Endothelial cell of umbilical vein (primary cell): ENCODE results near the gene MYZAP. TPM values are rescaled to one million over a fixed set of nuclear protein-coding genes. Genes with fewer than 3 reads are reported as not detected.

Experiments
- BruUV-seq: library from RNA; stranded (reverse); fragments of 400-500 nt; replicated peaks from 2 replicates; lab custom pipeline; 2021; lab: Mats Ljungman, UMichigan
- CTCF ChIA-PET: fragments of 300-600, 350-600 bp; sonication (Branson Sonifier 250); formaldehyde crosslinking; loops from one replicate; lab custom pipeline; 2021; ENCODE audit warnings: antibody characterized with exemption, inconsistent platforms; lab: Charles Lee
- POLR2A ChIA-PET: fragments of 300-600, 350-600 bp; sonication (Branson Sonifier 250); formaldehyde crosslinking; loops from one replicate; lab custom pipeline; 2021; ENCODE audit warnings: antibody characterized with exemption, inconsistent platforms; lab: Charles Lee
- DNase-seq: peaks from one replicate; pipeline ENCODE4 v3.0.0-alpha.2; 2011; ENCODE audit warnings: low read depth, low spot score
- FAIRE-seq: peaks from 2 replicates; lab custom pipeline; 2011; peaks lifted over from hg19 to GRCh38; lab: Jason Lieb, UNC
- H2AFZ ChIP-seq: 2 replicates; pipeline ENCODE4 v1.6.0; 2012; ENCODE audit warnings: low read depth, low read length, control low read depth, inconsistent platforms
- H3K27ac ChIP-seq: 2 replicates; pipeline ENCODE4 v1.5.1; 2011; ENCODE audit warnings: low read depth, mild to moderate bottlenecking, control low read depth, low read length, moderate library complexity; ENCODE audit not compliant: insufficient read depth
- H3K27me3 ChIP-seq, 2 experiments: 2 replicates each; pipeline versions ENCODE4 v1.6.0 to v1.6.1; 2011; ENCODE audit warnings: low read length in 2 of 2, mixed read lengths in 1 of 2; ENCODE audit not compliant: control insufficient read depth in 2 of 2, insufficient read depth in 2 of 2
- H3K36me3 ChIP-seq, 2 experiments: 2 replicates in 1 of 2; 3 replicates in 1 of 2; pipeline ENCODE4 v1.5.1; 2011; ENCODE audit warnings: low read length in 2 of 2, mild to moderate bottlenecking in 1 of 2, moderate library complexity in 1 of 2; ENCODE audit not compliant: control insufficient read depth in 2 of 2, insufficient read depth in 2 of 2; ENCODE audit errors: extremely low read depth in 1 of 2
- H3K4me1 ChIP-seq: 3 replicates; pipeline ENCODE4 v1.5.1; 2011; ENCODE audit warnings: mild to moderate bottlenecking, low read length; ENCODE audit not compliant: control insufficient read depth, insufficient read depth; ENCODE audit errors: extremely low read depth
- H3K4me2 ChIP-seq: 2 replicates; pipeline ENCODE4 v1.6.1; 2011; ENCODE audit warnings: low read length, control low read depth, mixed read lengths; ENCODE audit not compliant: insufficient read depth
- H3K4me3 ChIP-seq, 3 experiments: fragments of 200-600 bp in 1 of 3; sonication (generic), shearing (Covaris generic) in 1 of 3; replicated peaks in 1 of 3; 2 replicates each; pipeline ENCODE4 v1.5.1; 2011 to 2016; ENCODE audit warnings: control low read depth in 3 of 3, low read length in 3 of 3, mild to moderate bottlenecking in 2 of 3, inconsistent platforms in 1 of 3, low read depth in 1 of 3, moderate library complexity in 1 of 3; ENCODE audit not compliant: insufficient read depth in 1 of 3
- H3K79me2 ChIP-seq: 2 replicates; pipeline ENCODE4 v1.6.0; 2012; ENCODE audit warnings: low read length, inconsistent platforms; ENCODE audit not compliant: control insufficient read depth, insufficient read depth
- H3K9ac ChIP-seq: replicated peaks from 2 replicates; pipeline ENCODE3; 2011; ENCODE audit warnings: low read length, control low read depth; ENCODE audit not compliant: insufficient read depth; ENCODE audit errors: extremely low read depth
- H3K9me1 ChIP-seq: replicated peaks from 3 replicates; pipeline ENCODE4 v1.6.0; 2011; ENCODE audit warnings: mild to moderate bottlenecking, low read length; ENCODE audit not compliant: control insufficient read depth, insufficient read depth; ENCODE audit errors: extremely low read depth
- H3K9me3 ChIP-seq: replicated peaks from 2 replicates; pipeline ENCODE4 v1.5.1; 2012; ENCODE audit warnings: low read length, inconsistent platforms; ENCODE audit not compliant: control insufficient read depth, insufficient read depth
- H4K20me1 ChIP-seq: replicated peaks from 2 replicates; pipeline ENCODE3; 2011; ENCODE audit warnings: mild to moderate bottlenecking, low read length; ENCODE audit not compliant: control insufficient read depth, insufficient read depth; ENCODE audit errors: extremely low read depth
- CTCF ChIP-seq, 2 donors: IDR thresholded peaks; 1 replicate in 1 of 2; 2 replicates in 1 of 2; pipeline ENCODE4 v1.5.1; 2011; ENCODE audit warnings: low read length in 2 of 2, mild to moderate bottlenecking in 2 of 2, moderate library complexity in 2 of 2, control low read depth in 1 of 2, inconsistent platforms in 1 of 2, low read depth in 1 of 2; ENCODE audit not compliant: insufficient read depth in 1 of 2; ENCODE audit errors: extremely low read depth in 1 of 2
- EZH2 ChIP-seq: IDR thresholded peaks from 2 replicates; pipeline ENCODE4 v1.6.1; 2012; ENCODE audit warnings: borderline replicate concordance, low read depth, mild to moderate bottlenecking, moderate library complexity, low read length, inconsistent platforms; ENCODE audit not compliant: severe bottlenecking
- FOS ChIP-seq: IDR thresholded peaks from 2 replicates; pipeline ENCODE4 v1.6.1; 2011; ENCODE audit warnings: mild to moderate bottlenecking, low read length, moderate library complexity, borderline replicate concordance; ENCODE audit not compliant: insufficient read depth
- GATA2 ChIP-seq: IDR thresholded peaks from 2 replicates; pipeline ENCODE4 v1.7.0; 2011; ENCODE audit warnings: low read depth, mild to moderate bottlenecking, moderate library complexity, mixed read lengths, low read length; ENCODE audit not compliant: insufficient read length, insufficient read depth
- JUN ChIP-seq: IDR thresholded peaks from 2 replicates; pipeline ENCODE4 v1.6.1; 2011; ENCODE audit warnings: borderline replicate concordance, low read depth; ENCODE audit not compliant: insufficient read length, insufficient read depth
- MAX ChIP-seq: IDR thresholded peaks from 2 replicates; pipeline ENCODE4 v1.6.1; 2011; ENCODE audit not compliant: insufficient read depth, insufficient read length
- MYC ChIP-seq: IDR thresholded peaks from one replicate; pipeline ENCODE4 v1.6.1; 2011; ENCODE audit warnings: mild to moderate bottlenecking, low read depth, low read length
- POLR2A ChIP-seq: IDR thresholded peaks from 2 replicates; pipeline ENCODE4 v1.6.1; 2012; ENCODE audit warnings: low read depth, mild to moderate bottlenecking, control low read depth, low read length
- POLR2AphosphoS5 ChIP-seq: IDR thresholded peaks from 2 replicates; pipeline ENCODE4 v1.6.1; 2012; ENCODE audit warnings: low read depth, mild to moderate bottlenecking, control low read depth, low read length, moderate library complexity; ENCODE audit not compliant: insufficient read depth
- dilution Hi-C: fragments of 300-500 bp; cut with MboI; formaldehyde crosslinking; loops from one replicate; pipeline ENCODE4 v1.15.0; 2019; ENCODE audit warnings: low sequenced_read_pairs; ENCODE audit not compliant: extremely low pct_ligation_motif_present
- intact Hi-C: fragments of 100-400 bp; cut with micrococcal nuclease; formaldehyde crosslinking; loops from one replicate; pipeline ENCODE4 v1.10.0; 2022
- polyA plus RNA-seq, 4 experiments: library from polyadenylated mRNA; depleted of rRNA in 3 of 4; stranded (reverse) in 3 of 4; unstranded in 1 of 4; fragments of >200 nt; gene quantifications; 2 replicates each; pipeline versions ENCODE4 v1.2.1 to v1.2.3, GENCODE V29; 2011 to 2012; ENCODE audit warnings: missing spikeins in 1 of 4
- total RNA-seq: library from RNA; stranded (reverse); gene quantifications from 2 replicates; pipeline ENCODE4 v1.2.3, GENCODE V29; 2021

Gene MYZAP
- total and polyA plus RNA-seq, 2 donors (not counting 3 experiments of a cell fraction or from before 2014, with no cell fraction given): 6.3 to 8.1 TPM

GRCh38 chr15:57578288-57578900 is 13.3 kb upstream of the MYZAP start:
- FAIRE-seq (peak; percentile 93), DNase-seq (peak; percentile 95)
- peak overlapping the region; percentile 41 for H2AFZ ChIP-seq
- ChIA-PET CTCF (interaction anchor here (0.6 to 1.9 kb wide), 6 partner anchors 9 to 48 kb away, joined by 3 to 16 read pairs (median 3); no protein-coding TSS in a partner anchor), POLR2A (interaction anchor here (1.0 kb wide), 1 partner anchor 24 kb away, joined by 3 read pairs; no protein-coding TSS in a partner anchor)
- H3K9me3 ChIP-seq: no peaks in the 10 kb centered on the region
- no peaks in the 10 kb centered on the region for H3K9me1 ChIP-seq
- BruUV-seq: no TSS peak
- intact Hi-C loops: loop anchor here (1.0 to 5.0 kb wide), 2 partner anchors 17 to 129 kb away; partner anchors contain the start of gene POLR2M
- no peaks in the 10 kb centered on the region for H3K36me3 ChIP-seq
- H4K20me1 ChIP-seq: no peaks in the 10 kb centered on the region
- H3K79me2 ChIP-seq: no peaks in the 10 kb centered on the region
- peak overlapping the region; percentile 50 for H3K4me2 ChIP-seq
- H3K4me1 ChIP-seq: peaks cover 21% of the 10 kb centered on the region
- peak overlapping the region; percentile 84 for H3K27ac ChIP-seq
- peak overlapping the region; percentile 49 for H3K9ac ChIP-seq
- H3K4me3 ChIP-seq: no peak overlapping the region
- dilution Hi-C loops: no loop called here
- no peak for TF ChIP-seq MAX
- no peak for TF ChIP-seq CTCF (IDR thresholded peaks at IDR 0.05; ENCODE audit: extremely low read depth in 1 of 2, insufficient read depth in 1 of 2, low read depth in 1 of 2, low read length in 2 of 2)
- peak; percentile 37 for TF ChIP-seq POLR2AphosphoS5
- peak; percentile 19 for TF ChIP-seq JUN
- peak; percentile 19 for TF ChIP-seq POLR2A
- TF ChIP-seq GATA2: peak; percentile 89
- no peak for TF ChIP-seq EZH2
- TF ChIP-seq FOS: peak; percentile 10
- TF ChIP-seq MYC: no peak
- no peaks in the 10 kb centered on the region for H3K27me3 ChIP-seq
